Neural cell (in vitro differentiated cells): ENCODE data around the gene HS6ST2.

Source experiments
- POLR2AphosphoS5 ChIP-seq: IDR thresholded peaks from 2 replicates; pipeline ENCODE4 v1.6.1; 2012
- RAD21 ChIP-seq: fragments of 450-650 bp; conservative IDR thresholded peaks from 2 replicates; pipeline ENCODE4 v1.6.1; 2014; ENCODE audit warnings: antibody characterized with exemption, mild to moderate bottlenecking, moderate library complexity

DNA sequence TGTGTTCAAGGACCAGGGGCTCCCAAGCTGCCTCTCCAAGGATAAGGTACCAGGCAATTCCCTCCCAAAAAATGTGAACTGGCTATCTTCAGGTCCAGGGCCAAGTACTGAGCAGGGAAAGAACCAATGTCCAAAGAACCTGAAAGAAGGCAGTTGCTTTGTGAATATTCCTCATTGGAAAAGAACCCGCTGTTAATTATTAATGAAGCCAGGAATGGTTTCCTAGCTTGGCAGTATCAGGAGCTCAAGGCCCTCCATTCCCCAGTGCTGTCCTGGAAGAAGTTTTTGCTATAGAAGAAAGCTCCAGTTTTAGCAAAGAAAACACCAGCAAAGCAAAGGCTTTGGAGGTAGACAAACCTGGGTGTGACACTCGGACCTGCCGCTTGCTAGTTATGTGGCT, 339.6 kb downstream of the HS6ST2 start:
- no peak for TF ChIP-seq POLR2AphosphoS5
- no peak for TF ChIP-seq RAD21
